ENCODE measurements around the gene KRT4.

GRCh38 chr12:52788192-52788875 is 25.6 kb downstream of the KRT4 start:
- no peak for TF ChIP-seq CTCF (IDR thresholded peaks at IDR 0.05)
- no peak for TF ChIP-seq POLR2A (IDR thresholded peaks at IDR 0.05; ENCODE audit: low read length)
- TF ChIP-seq, protein P1, sequence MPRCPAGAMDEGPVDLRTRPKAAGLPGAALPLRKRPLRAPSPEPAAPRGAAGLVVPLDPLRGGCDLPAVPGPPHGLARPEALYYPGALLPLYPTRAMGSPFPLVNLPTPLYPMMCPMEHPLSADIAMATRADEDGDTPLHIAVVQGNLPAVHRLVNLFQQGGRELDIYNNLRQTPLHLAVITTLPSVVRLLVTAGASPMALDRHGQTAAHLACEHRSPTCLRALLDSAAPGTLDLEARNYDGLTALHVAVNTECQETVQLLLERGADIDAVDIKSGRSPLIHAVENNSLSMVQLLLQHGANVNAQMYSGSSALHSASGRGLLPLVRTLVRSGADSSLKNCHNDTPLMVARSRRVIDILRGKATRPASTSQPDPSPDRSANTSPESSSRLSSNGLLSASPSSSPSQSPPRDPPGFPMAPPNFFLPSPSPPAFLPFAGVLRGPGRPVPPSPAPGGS (IDR thresholded peaks at IDR 0.05): no peak
- TF ChIP-seq JUNB (IDR thresholded peaks at IDR 0.05): no peak
- no peak for TF ChIP-seq PHF8 (IDR thresholded peaks at IDR 0.05; ENCODE audit: borderline replicate concordance, low read depth)
- TF ChIP-seq PBX3 (IDR thresholded peaks at IDR 0.05): no peak
- no peak for TF ChIP-seq SREBF2 (IDR thresholded peaks at IDR 0.05)
- no peak for TF ChIP-seq TFCP2L1 (CRISPR knock-in tag; IDR thresholded peaks at IDR 0.05)
- TF ChIP-seq NR3C1 (IDR thresholded peaks at IDR 0.05): no peak

Data from A549 (cell line).